ACHN (cell line): ENCODE data around the gene TMEM131L.

Source experiments
- DNase-seq: peaks from one replicate; pipeline ENCODE4 v3.0.0-alpha.2; 2015
- in situ Hi-C: cut with HindIII; loops from 2 replicates; pipeline ENCODE4 v1.10.0; 2017; ENCODE audit warnings: low sequenced_read_pairs, low pct_ligation_motif_present, low pct_unique_long_range_greater_than_20kb

Gene TMEM131L

GRCh38 chr4:153618833-153619232 lies 152.7 kb downstream of the TMEM131L start:
- no peak for DNase-seq
- in situ Hi-C loops: no loop called here

DNA sequence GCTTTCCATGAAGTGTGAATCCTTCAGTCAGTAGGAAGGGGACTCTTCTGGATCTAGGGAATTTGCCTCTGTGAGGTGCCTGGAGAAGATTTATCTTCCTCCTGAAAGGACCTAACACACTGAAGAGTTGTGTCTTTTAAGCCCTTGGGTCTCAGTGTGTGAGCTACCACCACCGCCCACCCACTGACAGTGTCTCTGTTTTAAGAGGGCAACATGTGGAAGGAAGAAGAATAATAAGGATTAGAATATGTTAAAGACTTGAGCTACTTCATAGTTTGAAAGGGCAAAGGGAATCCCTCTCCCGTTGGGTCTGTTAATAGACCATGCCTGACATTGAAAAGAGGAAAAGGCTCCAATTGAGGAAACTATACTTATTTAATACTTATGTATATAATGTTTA lies 153.7 kb downstream of the TMEM131L start:
- in situ Hi-C loops: no loop called here
- DNase-seq: no peak

DNA sequence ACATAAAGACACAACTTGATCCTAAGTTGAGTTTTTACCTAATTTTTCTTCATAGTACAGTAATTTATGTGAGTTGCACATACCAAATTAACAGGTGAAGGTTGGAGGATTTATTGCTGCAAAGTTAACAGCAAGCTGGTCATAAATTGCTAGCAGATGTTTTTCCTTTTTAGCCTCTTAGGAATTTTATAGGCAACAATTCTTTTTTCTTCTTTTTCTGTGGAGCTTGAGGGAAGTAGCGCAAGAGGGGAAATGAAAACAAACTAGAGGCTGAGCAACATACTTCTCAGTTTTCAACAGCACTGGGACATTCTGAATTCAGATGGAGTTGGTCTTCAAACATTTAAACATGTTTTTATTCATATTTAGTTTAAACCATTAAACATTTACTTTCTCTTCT lies 154.2 kb downstream of the TMEM131L start:
- in situ Hi-C loops: no loop called here
- no peak for DNase-seq

- in situ Hi-C loops: no loop called here
- no peak for DNase-seq
Measured at GRCh38 chr4:153622093-153622492, 155.9 kb downstream of the TMEM131L start.

DNA sequence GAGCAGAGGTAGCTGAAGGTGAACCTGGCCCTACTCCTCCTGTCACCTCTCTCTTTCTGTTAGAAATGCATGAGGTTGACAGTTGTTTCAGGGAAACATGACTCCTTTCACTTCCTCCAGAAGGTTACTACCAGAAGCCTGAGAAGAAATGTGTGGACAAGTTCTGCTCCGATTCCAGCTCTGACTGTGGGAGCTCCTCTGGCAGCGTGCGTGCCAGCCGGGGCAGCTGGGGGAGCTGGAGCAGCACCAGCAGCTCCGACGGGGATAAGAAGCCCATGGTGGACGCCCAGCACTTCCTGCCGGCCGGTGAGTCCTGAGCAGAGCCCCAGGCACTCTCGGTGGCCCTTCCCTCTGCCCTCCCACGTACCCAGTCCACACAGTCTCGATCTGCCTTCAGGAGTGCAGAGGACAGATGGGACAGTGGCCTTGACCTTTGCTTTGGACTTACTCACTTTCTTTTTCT lies 156.6 kb downstream of the TMEM131L start:
- in situ Hi-C loops: no loop called here
- DNase-seq: no peak

GRCh38 chr4:153623491-153623890 lies 157.3 kb downstream of the TMEM131L start:
- in situ Hi-C loops: no loop called here

GRCh38 chr4:153628796-153629315 lies 162.7 kb downstream of the TMEM131L start:
- DNase-seq: no peak
- in situ Hi-C loops: no loop called here

More at GRCh38 chr4:153623491-153623890, 157.3 kb downstream of the TMEM131L start:
- DNase-seq: no peak

DNA sequence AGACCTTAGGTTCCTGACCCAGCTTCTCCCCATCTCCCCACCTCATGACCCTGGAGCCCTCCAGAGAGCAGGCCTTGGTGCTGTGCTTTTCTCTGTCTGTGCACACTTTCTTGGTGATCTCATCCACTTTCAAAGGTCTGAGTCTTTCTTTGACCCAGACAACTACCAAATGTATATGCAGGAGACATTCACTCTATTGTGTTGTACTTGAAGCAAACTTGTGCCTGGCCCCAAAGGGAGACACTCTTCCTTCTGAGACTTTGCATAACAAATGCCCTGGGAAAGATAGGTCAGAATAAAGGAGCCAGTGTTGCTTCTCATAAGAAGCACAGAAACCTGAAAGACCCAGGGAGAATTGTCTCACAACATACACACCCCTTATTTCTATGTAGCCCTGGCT lies 163.6 kb downstream of the TMEM131L start:
- in situ Hi-C loops: no loop called here
- DNase-seq: no peak

GRCh38 chr4:153634738-153635353 lies 168.7 kb downstream of the TMEM131L start:
- in situ Hi-C loops: no loop called here
- DNase-seq: peak; percentile 31

DNA sequence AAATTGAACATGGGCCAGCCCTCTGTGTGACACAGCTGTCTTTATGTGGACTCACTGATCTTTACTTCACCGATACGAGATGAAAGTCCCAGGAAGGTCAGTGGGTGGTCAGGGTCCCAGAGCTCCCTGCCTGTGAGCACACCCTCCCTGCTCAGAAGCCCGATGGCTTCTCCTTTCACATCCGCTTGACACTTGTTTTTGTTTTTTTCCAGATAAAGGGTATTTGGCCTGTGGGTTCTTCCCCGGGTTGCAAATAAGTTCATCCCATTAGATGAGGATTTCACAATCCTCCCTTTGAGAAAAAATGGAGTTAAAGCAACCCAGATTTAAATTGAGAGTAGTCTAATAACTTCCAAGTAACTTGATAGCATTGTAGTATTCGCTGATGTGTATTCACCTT lies 169.7 kb downstream of the TMEM131L start:
- in situ Hi-C loops: no loop called here
- no peak for DNase-seq

GRCh38 chr4:153637201-153637600 lies 171.0 kb downstream of the TMEM131L start:
- DNase-seq: no peak
- in situ Hi-C loops: no loop called here

- DNase-seq: no peak
- in situ Hi-C loops: no loop called here
Measured at GRCh38 chr4:153638011-153638410, 171.9 kb downstream of the TMEM131L start.

DNA sequence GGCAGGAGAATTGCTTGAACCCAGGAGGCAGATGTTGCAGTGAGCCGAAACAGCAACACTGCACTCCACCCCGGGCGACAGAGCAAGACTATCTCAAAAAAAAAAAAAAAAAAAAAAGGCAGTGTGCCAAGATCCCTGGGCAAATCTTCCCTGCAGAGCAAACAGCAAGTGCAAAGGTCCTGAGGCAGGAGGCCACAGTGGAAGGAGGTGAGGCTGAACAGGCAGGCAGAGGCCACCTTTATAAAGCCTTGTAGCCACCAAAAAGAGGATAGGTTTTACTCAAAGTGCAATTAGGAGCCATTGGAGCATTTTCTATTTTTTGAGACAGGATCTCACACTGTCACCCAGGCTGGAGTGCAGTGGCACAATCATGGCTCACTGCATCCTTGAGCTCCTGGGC lies 172.8 kb downstream of the TMEM131L start:
- in situ Hi-C loops: no loop called here
- no peak for DNase-seq

- DNase-seq: no peak
- in situ Hi-C loops: no loop called here
Measured at GRCh38 chr4:153639833-153640802, 174.0 kb downstream of the TMEM131L start.

- in situ Hi-C loops: no loop called here
- DNase-seq: no peak
Measured at GRCh38 chr4:153641532-153641931, 175.4 kb downstream of the TMEM131L start.

DNA sequence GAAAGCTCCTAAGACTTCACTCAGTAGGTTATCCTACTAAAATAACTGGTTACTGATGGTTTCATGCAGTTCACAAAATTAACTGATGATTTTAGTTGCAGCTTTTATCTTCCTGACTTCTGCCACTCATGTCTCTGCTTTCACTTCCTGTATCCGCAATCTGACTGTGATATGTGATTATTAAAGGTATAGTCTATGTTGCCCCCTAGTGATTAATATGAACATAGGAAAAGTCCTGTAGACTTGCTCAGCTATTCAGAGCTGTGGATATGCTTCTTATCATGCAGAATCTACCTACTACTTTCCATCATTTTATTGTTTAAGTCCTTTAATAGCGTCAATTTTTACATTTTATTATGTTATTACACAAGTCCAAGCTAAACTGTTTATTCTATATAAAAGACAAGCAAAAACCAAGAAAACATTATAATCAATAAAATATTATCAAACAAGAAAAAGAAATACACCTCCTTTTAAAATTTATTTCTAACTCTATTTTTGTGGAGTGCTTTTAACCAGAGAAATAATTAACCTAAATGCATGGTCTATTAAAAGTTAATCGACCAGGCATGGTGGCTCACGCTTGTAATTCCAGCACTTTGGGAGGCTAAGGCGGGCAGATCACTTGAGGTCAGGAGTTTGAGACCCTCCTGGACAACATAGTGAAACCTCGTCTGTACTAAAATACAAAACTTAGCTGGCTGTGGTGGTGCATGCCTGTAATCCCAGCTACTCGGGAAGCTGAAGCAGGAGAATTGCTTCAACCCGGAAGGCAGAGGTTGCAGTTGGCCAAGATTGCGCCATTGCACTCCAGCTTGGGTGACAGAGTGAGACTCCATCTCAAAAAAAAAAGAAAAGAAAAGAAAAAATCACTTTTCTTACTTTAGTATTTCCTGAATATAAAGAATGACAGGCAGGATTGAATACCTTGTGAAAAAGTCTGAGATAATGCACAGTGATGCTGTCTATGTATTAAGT lies 177.5 kb downstream of the TMEM131L start:
- in situ Hi-C loops: no loop called here
- peak; percentile 66 for DNase-seq

- no peak for DNase-seq
- in situ Hi-C loops: no loop called here
Measured at GRCh38 chr4:153645183-153645582, 179.0 kb downstream of the TMEM131L start.

- in situ Hi-C loops: no loop called here
- DNase-seq: no peak
Measured at GRCh38 chr4:153646261-153646660, 180.1 kb downstream of the TMEM131L start.
